Endodermal cell (in vitro differentiated cells): ENCODE data around the gene ENHO. TPM values are rescaled to one million over a fixed set of nuclear protein-coding genes. Genes with fewer than 3 reads are reported as not detected.

Source experiments
- DNase-seq: peaks from one replicate; pipeline ENCODE4 v3.0.0-alpha.2; 2017
- H3K27ac ChIP-seq: 2 replicates; pipeline ENCODE4 v1.5.1; 2013; ENCODE audit warnings: mild to moderate bottlenecking, low read depth, low read length, moderate library complexity
- H3K27me3 ChIP-seq: 2 replicates; pipeline ENCODE4 v1.6.1; 2013; ENCODE audit warnings: mild to moderate bottlenecking, low read length, moderate library complexity; ENCODE audit not compliant: insufficient read depth, control insufficient read depth, poor library complexity, severe bottlenecking
- H3K36me3 ChIP-seq: 2 replicates; pipeline ENCODE4 v1.7.0; 2013; ENCODE audit warnings: mild to moderate bottlenecking, low read length, moderate library complexity; ENCODE audit not compliant: control insufficient read depth, insufficient read depth
- H3K4me1 ChIP-seq: one replicate; pipeline ENCODE4 v1.7.0; 2013; ENCODE audit warnings: low read length; ENCODE audit not compliant: control insufficient read depth, insufficient read depth
- H3K4me3 ChIP-seq: 2 replicates; pipeline ENCODE4 v1.5.1; 2013; ENCODE audit warnings: mild to moderate bottlenecking, low read length, moderate library complexity
- H3K9ac ChIP-seq: 2 replicates; pipeline ENCODE4 v1.6.1; 2013; ENCODE audit warnings: mild to moderate bottlenecking, low read length, moderate library complexity; ENCODE audit not compliant: poor library complexity, severe bottlenecking; ENCODE audit errors: extremely low read depth
- H3K9me3 ChIP-seq: 2 replicates; pipeline ENCODE4 v1.6.1; 2013; ENCODE audit warnings: mild to moderate bottlenecking, low read length, moderate library complexity; ENCODE audit not compliant: control insufficient read depth
- H3K27ac Mint-ChIP-seq: 2 replicates; pipeline ENCODE4 v1.8.0; 2020; ENCODE audit warnings: mixed read lengths
- H3K27me3 Mint-ChIP-seq: 2 replicates; pipeline ENCODE4 v1.8.0; 2021; ENCODE audit warnings: mild to moderate bottlenecking, mixed read lengths; ENCODE audit not compliant: insufficient read depth
- H3K36me3 Mint-ChIP-seq: 2 replicates; pipeline ENCODE4 v1.8.0; 2020; ENCODE audit warnings: low read depth, mixed read lengths
- H3K4me1 Mint-ChIP-seq: 2 replicates; pipeline ENCODE4 v1.8.0; 2020; ENCODE audit warnings: mixed read lengths
- H3K4me3 Mint-ChIP-seq: 2 replicates; pipeline ENCODE4 v1.8.0; 2020; ENCODE audit warnings: mild to moderate bottlenecking, moderate library complexity, mixed read lengths
- H3K9me3 Mint-ChIP-seq: 2 replicates; pipeline ENCODE4 v1.8.0; 2020; ENCODE audit warnings: mild to moderate bottlenecking, mixed read lengths
- WGBS, 2 experiments: methylation state at CpG; one replicate each; pipeline versions ENCODE4 v1.1.5 to v1.1.7; 2013; ENCODE audit warnings: missing lambda C conversion rate in 2 of 2, mixed read lengths in 1 of 2; ENCODE audit not compliant: insufficient coverage in 1 of 2, insufficient read length in 1 of 2; 5-methylcytosine and 5-hydroxymethylcytosine counted together
- total RNA-seq, 2 donors: library from RNA; stranded (reverse); fragmentation: NEBNext Ultra II Directional in 1 of 2; extraction: Animal tissue kit (Norgen Biotek cat#: 25700) in 1 of 2; gene quantifications; 2 replicates in 1 of 2; 3 replicates in 1 of 2; pipeline ENCODE4 v1.2.1, GENCODE V29; 2021
- TF ChIP-seq, protein P1 (sequence below): fragments of 200-600 bp; sonication (generic); conservative IDR thresholded peaks from 2 replicates; pipeline ENCODE4 v1.5.0; 2021; ENCODE audit warnings: antibody characterized with exemption, mild to moderate bottlenecking

ENHO gene
- total RNA-seq, 2 donors from 2014 or later = 7.1 to 14.5 TPM

DNA sequence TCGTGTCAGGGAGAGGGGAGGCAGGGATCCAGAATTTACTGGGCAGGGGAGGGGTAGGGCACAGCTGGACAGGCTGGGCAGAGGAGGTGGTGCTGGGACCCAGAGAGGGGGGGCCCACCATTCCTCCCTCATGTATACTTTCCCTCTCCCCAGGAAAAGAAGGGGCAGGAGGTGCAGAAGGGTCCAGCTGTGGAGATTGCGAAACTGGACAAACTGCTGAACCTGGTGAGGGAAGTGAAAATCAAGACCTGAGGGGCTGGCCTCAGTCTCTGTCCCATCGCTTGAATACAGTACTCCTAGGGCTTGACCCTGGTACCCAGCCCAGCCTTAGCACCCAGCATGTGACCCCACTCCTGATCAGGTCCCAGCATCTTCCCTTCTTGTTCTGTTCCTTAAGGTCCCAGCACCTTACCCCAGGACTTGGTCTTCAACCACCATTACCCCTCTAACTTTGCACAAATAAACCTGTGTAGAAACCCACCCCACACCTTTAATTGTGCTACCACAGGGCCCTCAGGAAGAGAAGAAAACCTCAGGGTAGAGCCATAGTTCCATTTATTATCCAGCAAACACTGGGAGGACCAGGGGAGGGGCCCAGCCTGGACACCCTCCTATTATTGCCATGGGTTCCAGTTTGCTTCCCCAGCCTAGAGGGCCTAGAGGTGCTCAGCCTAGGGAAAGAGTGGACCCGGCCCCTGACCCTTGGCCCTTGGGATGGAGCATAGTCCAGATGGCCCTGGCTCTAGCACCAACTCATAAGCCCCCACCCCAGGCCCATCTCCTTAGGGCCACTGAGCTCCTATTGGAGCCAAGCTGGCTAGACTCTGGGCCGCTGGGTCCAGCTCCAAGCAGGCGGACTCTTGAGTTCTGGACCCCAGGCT lies 2.0 kb downstream of the ENHO start:
- WGBS, 2 experiments = 93 to 95% methylated on average over 3 to 6 of the region's 6 CpGs
- peaks cover 36% of the 10 kb centered on the region for H3K27me3 Mint-ChIP-seq

DNA sequence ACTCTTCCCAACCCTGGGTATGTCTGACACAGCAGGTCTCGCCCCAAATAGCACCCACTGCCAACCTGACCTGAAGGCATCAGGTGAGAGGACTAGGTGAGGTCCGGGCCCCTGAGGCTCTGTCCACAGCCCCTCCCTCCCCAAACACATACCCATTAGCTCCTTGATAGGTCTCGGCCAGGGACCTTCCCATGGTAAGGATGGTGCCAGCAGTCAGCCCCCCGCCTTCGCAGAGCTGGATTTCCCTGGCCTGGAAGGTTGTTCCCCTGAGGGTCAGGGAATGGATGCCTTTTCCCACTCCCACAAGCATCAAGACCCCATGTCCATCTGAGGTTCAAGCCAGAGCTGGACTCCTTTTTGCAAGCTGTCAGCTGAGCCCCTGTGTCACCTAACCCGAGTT lies 2.7 kb downstream of the ENHO start:
- Histone ChIP-seq H3K9me3 (no peaks in the 10 kb centered on the region), H3K36me3 (no peaks in the 10 kb centered on the region), H3K27ac (no peak overlapping the region), H3K4me3 (no peak overlapping the region), H3K4me1 (no peaks in the 10 kb centered on the region), H3K27me3 (peaks cover 40% of the 10 kb centered on the region), H3K9ac (no peak overlapping the region)
- no peaks in the 10 kb centered on the region for H3K9me3 Mint-ChIP-seq
- no peak for DNase-seq
- H3K4me1 Mint-ChIP-seq = peaks cover 6% of the 10 kb centered on the region
- H3K4me3 Mint-ChIP-seq = no peak overlapping the region
- H3K36me3 Mint-ChIP-seq = no peaks in the 10 kb centered on the region
- TF ChIP-seq, protein P1, sequence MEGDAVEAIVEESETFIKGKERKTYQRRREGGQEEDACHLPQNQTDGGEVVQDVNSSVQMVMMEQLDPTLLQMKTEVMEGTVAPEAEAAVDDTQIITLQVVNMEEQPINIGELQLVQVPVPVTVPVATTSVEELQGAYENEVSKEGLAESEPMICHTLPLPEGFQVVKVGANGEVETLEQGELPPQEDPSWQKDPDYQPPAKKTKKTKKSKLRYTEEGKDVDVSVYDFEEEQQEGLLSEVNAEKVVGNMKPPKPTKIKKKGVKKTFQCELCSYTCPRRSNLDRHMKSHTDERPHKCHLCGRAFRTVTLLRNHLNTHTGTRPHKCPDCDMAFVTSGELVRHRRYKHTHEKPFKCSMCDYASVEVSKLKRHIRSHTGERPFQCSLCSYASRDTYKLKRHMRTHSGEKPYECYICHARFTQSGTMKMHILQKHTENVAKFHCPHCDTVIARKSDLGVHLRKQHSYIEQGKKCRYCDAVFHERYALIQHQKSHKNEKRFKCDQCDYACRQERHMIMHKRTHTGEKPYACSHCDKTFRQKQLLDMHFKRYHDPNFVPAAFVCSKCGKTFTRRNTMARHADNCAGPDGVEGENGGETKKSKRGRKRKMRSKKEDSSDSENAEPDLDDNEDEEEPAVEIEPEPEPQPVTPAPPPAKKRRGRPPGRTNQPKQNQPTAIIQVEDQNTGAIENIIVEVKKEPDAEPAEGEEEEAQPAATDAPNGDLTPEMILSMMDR = no peak
- 90% methylated on average over 4 to 6 of the region's 6 CpGs for WGBS, 2 experiments
- peaks cover 31% of the 10 kb centered on the region for H3K27me3 Mint-ChIP-seq
- no peak overlapping the region for H3K27ac Mint-ChIP-seq

More for the DNA sequence above, 2.0 kb downstream of the ENHO start:
- Histone ChIP-seq H3K9me3 (no peaks in the 10 kb centered on the region), H3K4me3 (no peak overlapping the region), H3K27ac (no peak overlapping the region), H3K9ac (no peak overlapping the region), H3K36me3 (no peaks in the 10 kb centered on the region), H3K27me3 (peaks cover 47% of the 10 kb centered on the region), H3K4me1 (no peaks in the 10 kb centered on the region)
- Mint-ChIP-seq H3K36me3 (no peaks in the 10 kb centered on the region), H3K4me1 (peaks cover 6% of the 10 kb centered on the region), H3K27ac (no peak overlapping the region), H3K9me3 (no peaks in the 10 kb centered on the region), H3K4me3 (peak overlapping the region; percentile 69)
- TF ChIP-seq, protein P1 = no peak
- DNase-seq = no peak

DNA sequence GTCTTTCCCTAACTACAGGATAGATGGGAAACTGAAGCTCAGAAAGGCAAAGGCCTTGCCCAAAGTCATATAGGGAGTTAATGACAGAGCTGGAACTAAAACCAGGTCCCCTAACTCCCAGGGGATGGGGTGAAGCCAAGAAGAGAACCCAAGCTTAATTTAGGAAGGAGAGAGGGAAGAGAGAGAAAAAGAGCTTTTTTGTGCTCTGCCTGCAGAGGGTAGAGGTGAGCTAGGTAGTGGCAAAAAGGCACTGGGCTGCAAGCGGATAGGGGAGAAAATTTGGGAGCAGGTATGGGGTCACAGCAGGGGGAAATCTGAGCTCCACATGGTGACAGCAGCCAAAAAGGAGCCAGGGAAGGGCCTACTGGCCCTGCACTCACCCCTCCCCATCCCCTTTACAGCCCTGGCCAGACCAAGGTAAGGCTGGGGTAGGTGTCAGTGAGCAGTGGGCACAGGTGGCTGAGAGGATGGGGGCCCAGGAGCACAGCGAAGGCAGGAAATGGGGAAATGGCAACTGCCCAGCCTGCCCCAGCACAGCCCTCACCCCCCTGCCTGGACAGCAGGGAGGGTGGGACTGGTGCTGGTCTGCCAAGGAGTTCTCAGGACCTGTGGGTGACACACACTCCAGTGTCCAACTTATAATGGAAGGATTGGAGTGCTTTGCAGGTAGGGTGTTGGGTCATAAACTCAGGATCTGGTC lies 3.3 kb downstream of the ENHO start:
- H3K27ac Mint-ChIP-seq = no peak overlapping the region

More for the DNA sequence above, 3.3 kb downstream of the ENHO start:
- Mint-ChIP-seq H3K27me3 (peaks cover 25% of the 10 kb centered on the region), H3K4me3 (no peak overlapping the region), H3K9me3 (no peaks in the 10 kb centered on the region), H3K4me1 (peaks cover 6% of the 10 kb centered on the region), H3K36me3 (no peaks in the 10 kb centered on the region)
- no peaks in the 10 kb centered on the region for H3K9me3 ChIP-seq
- H3K27me3 ChIP-seq = peaks cover 34% of the 10 kb centered on the region
- H3K4me3 ChIP-seq = no peak overlapping the region
- H3K36me3 ChIP-seq = no peaks in the 10 kb centered on the region
- 90 to 91% methylated on average over 2 of the region's 2 CpGs for WGBS, 2 experiments
- no peaks in the 10 kb centered on the region for H3K4me1 ChIP-seq
- H3K9ac ChIP-seq = no peak overlapping the region
- H3K27ac ChIP-seq = no peak overlapping the region
- TF ChIP-seq, protein P1 = peak; percentile 46
- DNase-seq = no peak
